Nephron (organoid): Measurements from ENCODE around the gene NCOA1.
"Not testable (repeated sequence)": the region's sequence is repeated elsewhere in the genome, so short reads cannot be mapped to it uniquely, and the experiment has no call there.

Source experiments
- H3K27ac Mint-ChIP-seq, 3 experiments: 2 replicates each; pipeline ENCODE4 v1.8.0; 2020; ENCODE audit warnings: mixed read lengths in 3 of 3, mild to moderate bottlenecking in 2 of 3, moderate library complexity in 1 of 3
- H3K27me3 Mint-ChIP-seq: 2 replicates; pipeline ENCODE4 v1.8.0; 2021; ENCODE audit warnings: low read depth, mild to moderate bottlenecking, moderate library complexity, mixed read lengths
- H3K36me3 Mint-ChIP-seq: 2 replicates; pipeline ENCODE4 v1.8.0; 2020; ENCODE audit warnings: low read depth, mixed read lengths
- H3K4me1 Mint-ChIP-seq: 2 replicates; pipeline ENCODE4 v1.8.0; 2020; ENCODE audit warnings: mixed read lengths
- H3K4me3 Mint-ChIP-seq, 3 experiments: 2 replicates each; pipeline ENCODE4 v1.8.0; 2020; ENCODE audit warnings: mild to moderate bottlenecking in 3 of 3, mixed read lengths in 3 of 3, moderate library complexity in 2 of 3
- H3K9me3 Mint-ChIP-seq: 2 replicates; pipeline ENCODE4 v1.8.0; 2020; ENCODE audit warnings: mixed read lengths
- CTCF ChIP-seq, 3 experiments: fragments of 200-600 bp; sonication (generic); IDR thresholded peaks; one replicate each; pipeline ENCODE4 v1.5.0; 2021; ENCODE audit warnings: antibody characterized with exemption in 3 of 3; ENCODE audit not compliant: unreplicated experiment in 3 of 3

The NCOA1 gene

GRCh38 chr2:24530796-24531195 lies 39.7 kb downstream of the NCOA1 start:
- Mint-ChIP-seq H3K27ac (no peak overlapping the region), H3K4me3 (no peak overlapping the region), H3K9me3 (peaks cover 70% of the 10 kb centered on the region), H3K4me1 (peaks cover 5% of the 10 kb centered on the region), H3K27me3 (no peaks in the 10 kb centered on the region), H3K36me3 (peaks cover 66% of the 10 kb centered on the region)
- no peak for TF ChIP-seq CTCF (IDR thresholded peaks at IDR 0.05; ENCODE audit: unreplicated experiment in 3 of 3)

GRCh38 chr2:24531610-24532009 lies 40.6 kb downstream of the NCOA1 start:
- H3K4me1 Mint-ChIP-seq, H3K4me3 Mint-ChIP-seq, H3K27ac Mint-ChIP-seq, H3K27me3 Mint-ChIP-seq: not testable (repeated sequence)
- Mint-ChIP-seq H3K9me3 (peaks cover 76% of the 10 kb centered on the region), H3K36me3 (peaks cover 73% of the 10 kb centered on the region)

- H3K4me1 Mint-ChIP-seq, result not testable (repeated sequence)
- peaks cover 74% of the 10 kb centered on the region for H3K36me3 Mint-ChIP-seq
Observed at GRCh38 chr2:24532057-24532456, 41.0 kb downstream of the NCOA1 start.

GRCh38 chr2:24533574-24533973 lies 42.5 kb downstream of the NCOA1 start:
- H3K4me1 Mint-ChIP-seq, H3K4me3 Mint-ChIP-seq, H3K27ac Mint-ChIP-seq, H3K27me3 Mint-ChIP-seq: not testable (repeated sequence)
- peaks cover 72% of the 10 kb centered on the region for H3K36me3 Mint-ChIP-seq
- H3K9me3 Mint-ChIP-seq, result peaks cover 71% of the 10 kb centered on the region

More at GRCh38 chr2:24532057-24532456, 41.0 kb downstream of the NCOA1 start:
- H3K9me3 Mint-ChIP-seq, result peaks cover 78% of the 10 kb centered on the region
- not testable (repeated sequence) for H3K27ac Mint-ChIP-seq, H3K4me3 Mint-ChIP-seq, H3K27me3 Mint-ChIP-seq

GRCh38 chr2:24538720-24539119 lies 47.7 kb downstream of the NCOA1 start:
- Mint-ChIP-seq H3K36me3 (peaks cover 69% of the 10 kb centered on the region), H3K4me1 (no peaks in the 10 kb centered on the region), H3K4me3 (no peak overlapping the region), H3K27me3 (no peaks in the 10 kb centered on the region), H3K9me3 (peaks cover 67% of the 10 kb centered on the region), H3K27ac (no peak overlapping the region)
- no peak for TF ChIP-seq CTCF (IDR thresholded peaks at IDR 0.05; ENCODE audit: unreplicated experiment in 3 of 3)

GRCh38 chr2:24539258-24539657 lies 48.2 kb downstream of the NCOA1 start:
- H3K9me3 Mint-ChIP-seq, result peaks cover 71% of the 10 kb centered on the region
- H3K27ac Mint-ChIP-seq, result no peak overlapping the region
- no peaks in the 10 kb centered on the region for H3K27me3 Mint-ChIP-seq
- H3K4me1 Mint-ChIP-seq, result no peaks in the 10 kb centered on the region
- peaks cover 72% of the 10 kb centered on the region for H3K36me3 Mint-ChIP-seq
- TF ChIP-seq CTCF (IDR thresholded peaks at IDR 0.05; ENCODE audit: unreplicated experiment in 3 of 3), result no peak
- no peak overlapping the region for H3K4me3 Mint-ChIP-seq

- H3K4me3 Mint-ChIP-seq, result no peak overlapping the region
- H3K36me3 Mint-ChIP-seq, result peaks cover 73% of the 10 kb centered on the region
Observed at GRCh38 chr2:24540011-24540477, 49.0 kb downstream of the NCOA1 start.

More at GRCh38 chr2:24540011-24540477, 49.0 kb downstream of the NCOA1 start:
- Mint-ChIP-seq H3K27me3 (no peaks in the 10 kb centered on the region), H3K27ac (no peak overlapping the region), H3K4me1 (no peaks in the 10 kb centered on the region), H3K9me3 (peaks cover 70% of the 10 kb centered on the region)
- TF ChIP-seq CTCF (IDR thresholded peaks at IDR 0.05; ENCODE audit: unreplicated experiment in 3 of 3), result no peak
